GM23338 (cell line): ENCODE data around the gene SMARCC1. TPM values are rescaled to one million over a fixed set of nuclear protein-coding genes. Genes with fewer than 3 reads are reported as not detected.

Source experiments
- ATAC-seq: fragments of 200-7000 bp; cut with Tn5 transposase; 3 replicates; pipeline ENCODE4 v1.9.1; 2020
- DNase-seq: peaks from one replicate; pipeline ENCODE4 v3.0.0-alpha.2; 2015; ENCODE audit warnings: low spot score
- H2AFZ ChIP-seq: fragments of 200-600 bp; sonication (generic); 2 replicates; pipeline ENCODE4 v1.8.0; 2016; ENCODE audit warnings: antibody characterized with exemption, mild to moderate bottlenecking, moderate library complexity
- H3F3A ChIP-seq: fragments of 200-600 bp; sonication (generic); replicated peaks from 2 replicates; pipeline ENCODE4 v1.8.0; 2017; ENCODE audit warnings: antibody characterized with exemption, mixed run types, low read depth
- H3K27ac ChIP-seq: fragments of 200-600 bp; sonication (generic); 2 replicates; pipeline ENCODE4 v1.6.1; 2016; ENCODE audit warnings: low read depth
- H3K27me3 ChIP-seq: fragments of 200-600 bp; sonication (generic); 2 replicates; pipeline ENCODE4 v1.8.0; 2016; ENCODE audit warnings: mild to moderate bottlenecking, mixed run types, moderate library complexity; ENCODE audit not compliant: insufficient read depth
- H3K36me3 ChIP-seq: fragments of 200-600 bp; sonication (generic); 2 replicates; pipeline ENCODE4 v1.8.0; 2016; ENCODE audit warnings: mild to moderate bottlenecking; ENCODE audit not compliant: insufficient read depth
- H3K4me1 ChIP-seq: fragments of 200-600 bp; sonication (generic); 2 replicates; pipeline ENCODE4 v1.8.0; 2016; ENCODE audit warnings: mild to moderate bottlenecking, moderate library complexity; ENCODE audit not compliant: insufficient read depth
- H3K4me2 ChIP-seq: fragments of 200-600 bp; sonication (generic); 2 replicates; pipeline ENCODE4 v1.7.1; 2017; ENCODE audit warnings: mixed run types
- H3K4me3 ChIP-seq: fragments of 200-600 bp; sonication (generic); 2 replicates; pipeline ENCODE4 v1.6.1; 2016; ENCODE audit warnings: mixed run types
- H3K79me2 ChIP-seq: fragments of 200-600 bp; sonication (generic); replicated peaks from 2 replicates; pipeline ENCODE4 v1.8.0; 2017; ENCODE audit warnings: mild to moderate bottlenecking; ENCODE audit not compliant: insufficient read depth
- H3K9me2 ChIP-seq: fragments of 200-600 bp; sonication (generic); 2 replicates; pipeline ENCODE4 v1.8.0; 2017; ENCODE audit not compliant: insufficient read depth
- H4K20me1 ChIP-seq: fragments of 200-600 bp; sonication (generic); replicated peaks from 2 replicates; pipeline ENCODE4 v1.8.0; 2017; ENCODE audit warnings: mild to moderate bottlenecking; ENCODE audit not compliant: insufficient read depth
- H3K27ac Mint-ChIP-seq: 2 replicates; pipeline ENCODE4 v1.8.0; 2020; ENCODE audit warnings: inconsistent platforms, mild to moderate bottlenecking, moderate library complexity, mixed read lengths
- H3K27me3 Mint-ChIP-seq: 3 replicates; pipeline ENCODE4 v1.8.0; 2022; ENCODE audit warnings: low read depth, mild to moderate bottlenecking, moderate library complexity, mixed read lengths, inconsistent platforms; ENCODE audit not compliant: insufficient read depth, poor library complexity
- H3K36me3 Mint-ChIP-seq: 3 replicates; pipeline ENCODE4 v1.8.0; 2021; ENCODE audit warnings: low read depth, mild to moderate bottlenecking, inconsistent platforms, moderate library complexity, mixed read lengths
- H3K4me1 Mint-ChIP-seq: 3 replicates; pipeline ENCODE4 v1.8.0; 2020; ENCODE audit warnings: mild to moderate bottlenecking, inconsistent platforms, mixed read lengths
- H3K4me3 Mint-ChIP-seq: 3 replicates; pipeline ENCODE4 v1.8.0; 2021; ENCODE audit warnings: moderate library complexity, mild to moderate bottlenecking, inconsistent platforms, mixed read lengths
- H3K9me3 Mint-ChIP-seq: 3 replicates; pipeline ENCODE4 v1.8.0; 2020; ENCODE audit warnings: moderate library complexity, mild to moderate bottlenecking, inconsistent platforms, mixed read lengths
- EZH2 ChIP-seq: fragments of 200-600 bp; sonication (generic); IDR thresholded peaks from one replicate; pipeline ENCODE4 v1.8.0; 2017; ENCODE audit warnings: antibody characterized with exemption, mild to moderate bottlenecking, low read depth; ENCODE audit not compliant: unreplicated experiment
- EZH2phosphoT487 ChIP-seq: fragments of 200-600 bp; sonication (generic); IDR thresholded peaks from one replicate; pipeline ENCODE4 v1.8.1; 2018; ENCODE audit warnings: antibody characterized with exemption; ENCODE audit not compliant: unreplicated experiment
- NANOG ChIP-seq: IDR thresholded peaks from 2 replicates; pipeline ENCODE4 v1.6.1; 2016; ENCODE audit warnings: antibody characterized with exemption, borderline replicate concordance
- STAT1 ChIP-seq: IDR thresholded peaks from one replicate; pipeline ENCODE4 v1.6.1; 2016; ENCODE audit warnings: antibody characterized with exemption; ENCODE audit not compliant: unreplicated experiment
- ZNF331 ChIP-seq: fragments of 250-450 bp; sonication (Bioruptor Pico); IDR thresholded peaks from 2 replicates; pipeline ENCODE4 v1.5.0; 2020; ENCODE audit warnings: low read depth, mild to moderate bottlenecking, moderate library complexity
- polyA plus RNA-seq: library from polyadenylated mRNA; unstranded; fragments of >200 nt; fragmentation: Nextera tagmentation; extraction: Ambion mirVana; gene quantifications from 2 replicates; pipeline ENCODE4 v1.2.1, GENCODE V29; 2016
- total RNA-seq: library from RNA; depleted of rRNA; stranded (reverse); fragments of >200 nt; shearing (Covaris generic); gene quantifications from 2 replicates; pipeline ENCODE4 v1.2.3, GENCODE V29; 2014
- TF ChIP-seq, protein P1 (sequence below): fragments of 250-450 bp; sonication (Bioruptor Pico); IDR thresholded peaks from 2 replicates; pipeline ENCODE4 v1.5.0; 2020; ENCODE audit warnings: mild to moderate bottlenecking, moderate library complexity
- TF ChIP-seq, protein P2 (sequence below): IDR thresholded peaks from one replicate; pipeline ENCODE4 v1.6.1; 2018; ENCODE audit warnings: antibody characterized with exemption; ENCODE audit not compliant: unreplicated experiment
- TF ChIP-seq, protein P3 (sequence below): IDR thresholded peaks from 2 replicates; pipeline ENCODE4 v1.6.1; 2016; ENCODE audit warnings: antibody characterized with exemption

SMARCC1 gene
- total and polyA plus RNA-seq, 2 experiments from 2014 or later: 105 to 171 TPM

DNA sequence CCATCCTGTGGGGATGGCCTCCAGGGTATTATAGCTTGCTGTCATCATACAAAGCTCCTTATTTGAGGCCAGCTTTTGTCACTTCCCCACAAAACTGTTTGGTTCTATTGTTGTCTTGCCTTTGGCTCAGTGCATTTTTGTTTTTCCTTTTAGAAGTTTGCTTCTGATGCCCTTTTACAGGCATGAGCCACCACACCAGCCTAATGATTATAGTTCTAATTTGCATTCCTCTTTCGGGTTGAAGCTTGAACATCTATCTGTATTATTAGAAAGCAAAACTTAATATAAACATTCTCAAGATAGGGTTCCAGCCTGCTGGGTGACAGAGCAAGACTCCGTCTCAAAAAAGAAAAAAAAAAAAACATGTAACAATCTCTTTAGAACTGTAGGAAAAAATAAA lies 39.8 kb downstream of the SMARCC1 start (continued):
- TF ChIP-seq, protein P1, sequence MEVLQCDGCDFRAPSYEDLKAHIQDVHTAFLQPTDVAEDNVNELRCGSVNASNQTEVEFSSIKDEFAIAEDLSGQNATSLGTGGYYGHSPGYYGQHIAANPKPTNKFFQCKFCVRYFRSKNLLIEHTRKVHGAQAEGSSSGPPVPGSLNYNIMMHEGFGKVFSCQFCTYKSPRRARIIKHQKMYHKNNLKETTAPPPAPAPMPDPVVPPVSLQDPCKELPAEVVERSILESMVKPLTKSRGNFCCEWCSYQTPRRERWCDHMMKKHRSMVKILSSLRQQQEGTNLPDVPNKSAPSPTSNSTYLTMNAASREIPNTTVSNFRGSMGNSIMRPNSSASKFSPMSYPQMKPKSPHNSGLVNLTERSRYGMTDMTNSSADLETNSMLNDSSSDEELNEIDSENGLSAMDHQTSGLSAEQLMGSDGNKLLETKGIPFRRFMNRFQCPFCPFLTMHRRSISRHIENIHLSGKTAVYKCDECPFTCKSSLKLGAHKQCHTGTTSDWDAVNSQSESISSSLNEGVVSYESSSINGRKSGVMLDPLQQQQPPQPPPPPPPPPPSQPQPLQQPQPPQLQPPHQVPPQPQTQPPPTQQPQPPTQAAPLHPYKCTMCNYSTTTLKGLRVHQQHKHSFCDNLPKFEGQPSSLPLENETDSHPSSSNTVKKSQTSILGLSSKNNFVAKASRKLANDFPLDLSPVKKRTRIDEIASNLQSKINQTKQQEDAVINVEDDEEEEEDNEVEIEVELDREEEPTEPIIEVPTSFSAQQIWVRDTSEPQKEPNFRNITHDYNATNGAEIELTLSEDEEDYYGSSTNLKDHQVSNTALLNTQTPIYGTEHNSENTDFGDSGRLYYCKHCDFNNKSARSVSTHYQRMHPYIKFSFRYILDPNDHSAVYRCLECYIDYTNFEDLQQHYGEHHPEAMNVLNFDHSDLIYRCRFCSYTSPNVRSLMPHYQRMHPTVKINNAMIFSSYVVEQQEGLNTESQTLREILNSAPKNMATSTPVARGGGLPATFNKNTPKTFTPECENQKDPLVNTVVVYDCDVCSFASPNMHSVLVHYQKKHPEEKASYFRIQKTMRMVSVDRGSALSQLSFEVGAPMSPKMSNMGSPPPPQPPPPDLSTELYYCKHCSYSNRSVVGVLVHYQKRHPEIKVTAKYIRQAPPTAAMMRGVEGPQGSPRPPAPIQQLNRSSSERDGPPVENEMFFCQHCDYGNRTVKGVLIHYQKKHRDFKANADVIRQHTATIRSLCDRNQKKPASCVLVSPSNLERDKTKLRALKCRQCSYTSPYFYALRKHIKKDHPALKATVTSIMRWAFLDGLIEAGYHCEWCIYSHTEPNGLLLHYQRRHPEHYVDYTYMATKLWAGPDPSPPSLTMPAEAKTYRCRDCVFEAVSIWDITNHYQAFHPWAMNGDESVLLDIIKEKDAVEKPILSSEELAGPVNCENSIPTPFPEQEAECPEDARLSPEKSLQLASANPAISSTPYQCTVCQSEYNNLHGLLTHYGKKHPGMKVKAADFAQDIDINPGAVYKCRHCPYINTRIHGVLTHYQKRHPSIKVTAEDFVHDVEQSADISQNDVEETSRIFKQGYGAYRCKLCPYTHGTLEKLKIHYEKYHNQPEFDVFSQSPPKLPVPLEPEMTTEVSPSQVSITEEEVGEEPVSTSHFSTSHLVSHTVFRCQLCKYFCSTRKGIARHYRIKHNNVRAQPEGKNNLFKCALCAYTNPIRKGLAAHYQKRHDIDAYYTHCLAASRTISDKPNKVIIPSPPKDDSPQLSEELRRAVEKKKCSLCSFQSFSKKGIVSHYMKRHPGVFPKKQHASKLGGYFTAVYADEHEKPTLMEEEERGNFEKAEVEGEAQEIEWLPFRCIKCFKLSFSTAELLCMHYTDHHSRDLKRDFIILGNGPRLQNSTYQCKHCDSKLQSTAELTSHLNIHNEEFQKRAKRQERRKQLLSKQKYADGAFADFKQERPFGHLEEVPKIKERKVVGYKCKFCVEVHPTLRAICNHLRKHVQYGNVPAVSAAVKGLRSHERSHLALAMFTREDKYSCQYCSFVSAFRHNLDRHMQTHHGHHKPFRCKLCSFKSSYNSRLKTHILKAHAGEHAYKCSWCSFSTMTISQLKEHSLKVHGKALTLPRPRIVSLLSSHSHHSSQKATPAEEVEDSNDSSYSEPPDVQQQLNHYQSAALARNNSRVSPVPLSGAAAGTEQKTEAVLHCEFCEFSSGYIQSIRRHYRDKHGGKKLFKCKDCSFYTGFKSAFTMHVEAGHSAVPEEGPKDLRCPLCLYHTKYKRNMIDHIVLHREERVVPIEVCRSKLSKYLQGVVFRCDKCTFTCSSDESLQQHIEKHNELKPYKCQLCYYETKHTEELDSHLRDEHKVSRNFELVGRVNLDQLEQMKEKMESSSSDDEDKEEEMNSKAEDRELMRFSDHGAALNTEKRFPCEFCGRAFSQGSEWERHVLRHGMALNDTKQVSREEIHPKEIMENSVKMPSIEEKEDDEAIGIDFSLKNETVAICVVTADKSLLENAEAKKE: no peak
- no peak for TF ChIP-seq NANOG
- TF ChIP-seq, protein P2, sequence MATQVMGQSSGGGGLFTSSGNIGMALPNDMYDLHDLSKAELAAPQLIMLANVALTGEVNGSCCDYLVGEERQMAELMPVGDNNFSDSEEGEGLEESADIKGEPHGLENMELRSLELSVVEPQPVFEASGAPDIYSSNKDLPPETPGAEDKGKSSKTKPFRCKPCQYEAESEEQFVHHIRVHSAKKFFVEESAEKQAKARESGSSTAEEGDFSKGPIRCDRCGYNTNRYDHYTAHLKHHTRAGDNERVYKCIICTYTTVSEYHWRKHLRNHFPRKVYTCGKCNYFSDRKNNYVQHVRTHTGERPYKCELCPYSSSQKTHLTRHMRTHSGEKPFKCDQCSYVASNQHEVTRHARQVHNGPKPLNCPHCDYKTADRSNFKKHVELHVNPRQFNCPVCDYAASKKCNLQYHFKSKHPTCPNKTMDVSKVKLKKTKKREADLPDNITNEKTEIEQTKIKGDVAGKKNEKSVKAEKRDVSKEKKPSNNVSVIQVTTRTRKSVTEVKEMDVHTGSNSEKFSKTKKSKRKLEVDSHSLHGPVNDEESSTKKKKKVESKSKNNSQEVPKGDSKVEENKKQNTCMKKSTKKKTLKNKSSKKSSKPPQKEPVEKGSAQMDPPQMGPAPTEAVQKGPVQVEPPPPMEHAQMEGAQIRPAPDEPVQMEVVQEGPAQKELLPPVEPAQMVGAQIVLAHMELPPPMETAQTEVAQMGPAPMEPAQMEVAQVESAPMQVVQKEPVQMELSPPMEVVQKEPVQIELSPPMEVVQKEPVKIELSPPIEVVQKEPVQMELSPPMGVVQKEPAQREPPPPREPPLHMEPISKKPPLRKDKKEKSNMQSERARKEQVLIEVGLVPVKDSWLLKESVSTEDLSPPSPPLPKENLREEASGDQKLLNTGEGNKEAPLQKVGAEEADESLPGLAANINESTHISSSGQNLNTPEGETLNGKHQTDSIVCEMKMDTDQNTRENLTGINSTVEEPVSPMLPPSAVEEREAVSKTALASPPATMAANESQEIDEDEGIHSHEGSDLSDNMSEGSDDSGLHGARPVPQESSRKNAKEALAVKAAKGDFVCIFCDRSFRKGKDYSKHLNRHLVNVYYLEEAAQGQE: no peak
- TF ChIP-seq EZH2phosphoT487: no peak

DNA sequence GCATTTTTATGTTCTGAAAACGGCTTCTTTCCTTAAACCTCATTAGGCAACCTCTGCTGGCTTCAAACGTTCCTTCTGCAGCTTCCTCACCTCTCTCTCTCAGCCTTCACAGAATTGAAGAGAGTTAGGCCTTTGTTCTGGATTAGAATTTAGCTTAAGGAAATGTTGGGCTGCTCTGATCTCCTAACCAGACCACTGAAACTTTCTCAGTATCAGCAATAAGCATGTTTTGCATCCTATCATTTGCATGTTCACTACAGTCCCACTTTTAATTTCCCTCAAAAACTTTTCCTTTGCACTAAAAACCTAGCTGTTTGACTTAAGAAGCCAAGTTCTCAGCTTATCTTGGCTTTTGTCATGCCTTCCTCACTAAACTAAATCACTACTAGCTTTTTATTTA lies 49.5 kb downstream of the SMARCC1 start:
- H3K9me2 ChIP-seq: no peaks in the 10 kb centered on the region
- no peaks in the 10 kb centered on the region for H3K27me3 ChIP-seq
- Mint-ChIP-seq H3K4me3 (no peak overlapping the region), H3K36me3 (peaks cover 84% of the 10 kb centered on the region), H3K27me3 (peaks cover 5% of the 10 kb centered on the region), H3K27ac (no peak overlapping the region), H3K9me3 (no peaks in the 10 kb centered on the region), H3K4me1 (no peaks in the 10 kb centered on the region)
- ATAC-seq (no peak), DNase-seq (no peak)
- H4K20me1 ChIP-seq: peaks cover 32% of the 10 kb centered on the region
- no peaks in the 10 kb centered on the region for H3K4me1 ChIP-seq
- H2AFZ ChIP-seq: no peak overlapping the region
- H3K36me3 ChIP-seq: peaks cover 78% of the 10 kb centered on the region
- peak overlapping the region; percentile 78 for H3K27ac ChIP-seq
- no peak overlapping the region for H3K4me2 ChIP-seq
- peaks cover 22% of the 10 kb centered on the region for H3F3A ChIP-seq
- H3K4me3 ChIP-seq: no peak overlapping the region
- H3K79me2 ChIP-seq: peaks cover 82% of the 10 kb centered on the region
- TF ChIP-seq, protein P3, sequence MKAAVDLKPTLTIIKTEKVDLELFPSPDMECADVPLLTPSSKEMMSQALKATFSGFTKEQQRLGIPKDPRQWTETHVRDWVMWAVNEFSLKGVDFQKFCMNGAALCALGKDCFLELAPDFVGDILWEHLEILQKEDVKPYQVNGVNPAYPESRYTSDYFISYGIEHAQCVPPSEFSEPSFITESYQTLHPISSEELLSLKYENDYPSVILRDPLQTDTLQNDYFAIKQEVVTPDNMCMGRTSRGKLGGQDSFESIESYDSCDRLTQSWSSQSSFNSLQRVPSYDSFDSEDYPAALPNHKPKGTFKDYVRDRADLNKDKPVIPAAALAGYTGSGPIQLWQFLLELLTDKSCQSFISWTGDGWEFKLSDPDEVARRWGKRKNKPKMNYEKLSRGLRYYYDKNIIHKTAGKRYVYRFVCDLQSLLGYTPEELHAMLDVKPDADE: no peak
- TF ChIP-seq EZH2 (no peak), STAT1 (no peak), ZNF331 (CRISPR knock-in tag) (no peak)
